CD4-positive, alpha-beta memory T cell (primary cell): ENCODE data around the gene ADAMTS15. TPM values are rescaled to one million over a fixed set of nuclear protein-coding genes. Genes with fewer than 3 reads are reported as not detected.
A peak's percentile ranks its signal among the peaks of the same experiment; 100 is the strongest.

ENCODE experiments used
- CTCF ChIA-PET: fragments of 350-600 bp; sonication (Branson Sonifier 250); formaldehyde crosslinking; loops from one replicate; lab custom pipeline; 2021; ENCODE audit warnings: inconsistent platforms; ENCODE audit not compliant: partially characterized antibody; lab: Charles Lee
- POLR2A ChIA-PET: fragments of 350-600 bp; sonication (Branson Sonifier 250); formaldehyde crosslinking; loops from one replicate; lab custom pipeline; 2021; ENCODE audit not compliant: partially characterized antibody; lab: Charles Lee
- DNase-seq, 5 donors: peaks; one replicate each; pipeline versions ENCODE4 v3.0.0 to v3.0.0-alpha.2; 2020 to 2022; ENCODE audit warnings: mixed read lengths in 1 of 5
- H3K27ac ChIP-seq: one replicate; pipeline ENCODE4 v1.7.0; 2013; ENCODE audit warnings: low read depth, low read length
- H3K27me3 ChIP-seq: 2 replicates; pipeline ENCODE4 v1.7.0; 2013; ENCODE audit warnings: mild to moderate bottlenecking, low read length, moderate library complexity; ENCODE audit not compliant: insufficient read depth
- H3K36me3 ChIP-seq: 2 replicates; pipeline ENCODE4 v1.7.0; 2013; ENCODE audit warnings: mild to moderate bottlenecking, low read length, moderate library complexity; ENCODE audit not compliant: insufficient read depth
- H3K4me1 ChIP-seq: 2 replicates; pipeline ENCODE4 v1.7.0; 2013; ENCODE audit warnings: mild to moderate bottlenecking, low read length, moderate library complexity; ENCODE audit not compliant: insufficient read depth
- H3K4me3 ChIP-seq, 2 donors: one replicate each; pipeline ENCODE4 v1.7.0; 2013; ENCODE audit warnings: low read length in 2 of 2, mild to moderate bottlenecking in 1 of 2
- H3K9me3 ChIP-seq, 2 donors: one replicate each; pipeline ENCODE4 v1.7.0; 2013; ENCODE audit warnings: low read length in 2 of 2, control low read depth in 1 of 2; ENCODE audit not compliant: control insufficient read depth in 1 of 2
- H3K27ac Mint-ChIP-seq, 7 donors: one replicate each; pipeline ENCODE4 v1.8.0; 2020 to 2021; ENCODE audit warnings: mixed read lengths in 7 of 7, mild to moderate bottlenecking in 6 of 7, inconsistent platforms in 3 of 7, moderate library complexity in 3 of 7
- H3K27me3 Mint-ChIP-seq, 2 donors: one replicate each; pipeline ENCODE4 v1.8.0; 2020 to 2021; ENCODE audit warnings: mixed read lengths in 2 of 2
- H3K36me3 Mint-ChIP-seq, 2 donors: one replicate each; pipeline ENCODE4 v1.8.0; 2020 to 2021; ENCODE audit warnings: mixed read lengths in 2 of 2, inconsistent platforms in 1 of 2, mild to moderate bottlenecking in 1 of 2
- H3K4me1 Mint-ChIP-seq, 4 donors: one replicate each; pipeline ENCODE4 v1.8.0; 2020 to 2021; ENCODE audit warnings: mixed read lengths in 4 of 4, mild to moderate bottlenecking in 1 of 4
- H3K4me3 Mint-ChIP-seq, 8 donors: one replicate each; pipeline ENCODE4 v1.8.0; 2020 to 2021; ENCODE audit warnings: mixed read lengths in 8 of 8, mild to moderate bottlenecking in 7 of 8, moderate library complexity in 6 of 8, inconsistent platforms in 3 of 8
- H3K9me3 Mint-ChIP-seq, 8 donors: one replicate each; pipeline ENCODE4 v1.8.0; 2020 to 2021; ENCODE audit warnings: mixed read lengths in 8 of 8, mild to moderate bottlenecking in 5 of 8, inconsistent platforms in 3 of 8, moderate library complexity in 1 of 8
- intact Hi-C: fragments of 100-400 bp; cut with micrococcal nuclease; formaldehyde crosslinking; loops from one replicate; pipeline ENCODE4 v1.15.1; 2023
- polyA plus RNA-seq, 2 donors: library from polyadenylated mRNA; unstranded; fragments of 300-500 nt; fragmentation: Illumina TruSeq; gene quantifications; one replicate each; pipeline ENCODE4 v1.2.3, GENCODE V29; 2021
- total RNA-seq, 2 experiments: library from RNA; stranded (reverse); gene quantifications; one replicate each; pipeline ENCODE4 v1.2.3, GENCODE V29; 2021

ADAMTS15 gene
- total and polyA plus RNA-seq, 4 experiments from 2014 or later, result not detected

DNA sequence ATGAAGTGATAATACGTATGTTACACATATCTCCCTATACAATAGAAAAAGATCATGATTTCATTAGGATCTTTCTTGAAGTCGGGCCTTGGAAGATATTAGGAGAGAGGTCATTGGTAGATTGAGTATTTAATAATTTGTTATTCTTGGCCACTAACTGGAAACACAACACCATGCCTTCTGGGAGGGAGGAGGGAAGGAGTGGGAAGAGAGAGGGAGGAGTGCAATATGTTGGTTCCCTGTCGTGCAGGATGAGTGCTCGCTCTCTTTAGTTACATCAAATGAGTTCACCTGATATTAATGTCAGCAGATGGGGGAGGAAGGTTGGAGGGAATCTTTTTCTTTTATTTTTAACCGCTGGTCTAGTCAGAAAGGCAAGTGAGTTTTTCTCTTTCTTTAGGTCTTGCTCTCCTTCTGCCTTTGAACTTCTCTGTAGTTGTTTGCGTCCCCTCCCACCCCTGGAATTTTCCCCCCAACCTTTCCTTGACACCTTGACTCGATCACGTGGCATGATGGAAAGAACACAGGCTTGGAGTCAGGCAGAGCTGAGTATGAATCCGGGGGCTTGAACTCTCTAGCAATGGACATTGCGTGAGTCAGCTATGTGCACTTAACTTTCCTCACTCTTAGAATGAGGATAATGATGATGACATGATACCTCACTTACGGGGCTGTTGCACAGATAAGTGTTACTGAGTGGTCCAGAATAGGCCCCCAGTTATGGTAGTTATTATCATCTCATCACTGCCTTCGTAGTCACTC lies 6.2 kb downstream of the ADAMTS15 start:
- ChIA-PET POLR2A (no interaction called here), CTCF (interaction anchor here (1.5 kb wide), 1 partner anchor 20 kb away, joined by 4 read pairs; no protein-coding TSS in a partner anchor)
- H3K27me3 Mint-ChIP-seq, result peaks cover 19 to 30% of the 10 kb centered on the region in 2 donors
- no peaks in the 10 kb centered on the region for H3K36me3 Mint-ChIP-seq
- H3K4me3 Mint-ChIP-seq, result no peak overlapping the region
- no peaks in the 10 kb centered on the region for H3K9me3 Mint-ChIP-seq
- H3K4me1 Mint-ChIP-seq, result peaks cover 0 to 5% (median 0%) of the 10 kb centered on the region in 4 donors
- H3K27ac Mint-ChIP-seq, result no peak overlapping the region
- intact Hi-C loops, result no loop called here
- no peaks in the 10 kb centered on the region for H3K36me3 ChIP-seq
- H3K4me1 ChIP-seq, result no peaks in the 10 kb centered on the region
- no peak overlapping the region for H3K4me3 ChIP-seq
- H3K9me3 ChIP-seq, result no peaks in the 10 kb centered on the region
- H3K27me3 ChIP-seq, result no peaks in the 10 kb centered on the region
- DNase-seq, result no peak
- no peak overlapping the region for H3K27ac ChIP-seq

DNA sequence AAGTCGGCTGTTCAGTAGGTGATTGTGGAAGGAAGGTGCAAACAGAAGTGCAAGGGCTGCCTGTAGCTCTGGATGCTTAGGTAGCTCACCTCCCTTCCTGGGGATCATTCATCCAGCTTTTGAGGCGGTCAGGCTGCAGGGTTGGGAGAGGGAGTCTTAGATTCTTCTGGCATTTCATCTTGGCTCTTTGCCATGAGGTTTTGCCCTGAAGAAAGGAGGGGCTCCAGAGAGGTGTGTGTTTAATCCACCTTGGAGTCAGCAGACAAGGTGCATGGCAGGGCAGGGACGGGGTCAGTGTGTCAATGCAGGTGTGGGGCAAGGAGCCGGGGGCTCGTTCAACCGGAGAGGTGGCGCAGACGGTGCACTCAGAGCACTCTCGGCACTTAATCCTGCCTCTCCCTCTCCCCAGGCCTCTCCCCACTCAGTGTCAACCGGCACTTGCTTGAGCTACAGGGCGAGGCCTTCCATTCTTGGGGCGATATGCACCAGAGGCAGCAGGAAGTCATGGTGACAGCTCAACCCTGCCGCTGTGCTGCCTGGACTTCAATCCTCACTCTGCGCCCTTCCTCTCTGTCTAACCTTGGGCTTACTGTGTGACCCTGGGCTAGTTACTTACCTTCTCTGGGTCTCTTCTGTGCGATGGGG lies 7.2 kb downstream of the ADAMTS15 start:
- intact Hi-C loops, result no loop called here
- ChIA-PET CTCF (interaction anchor here (1.5 kb wide), 1 partner anchor 21 kb away, joined by 4 read pairs; no protein-coding TSS in a partner anchor), POLR2A (no interaction called here)
- Histone ChIP-seq H3K36me3 (no peaks in the 10 kb centered on the region), H3K9me3 (no peaks in the 10 kb centered on the region), H3K4me1 (no peaks in the 10 kb centered on the region), H3K4me3 (no peak overlapping the region), H3K27me3 (no peaks in the 10 kb centered on the region), H3K27ac (no peak overlapping the region)
- H3K36me3 Mint-ChIP-seq, result no peaks in the 10 kb centered on the region
- no peaks in the 10 kb centered on the region for H3K4me1 Mint-ChIP-seq
- H3K27ac Mint-ChIP-seq, result no peak overlapping the region
- H3K4me3 Mint-ChIP-seq, result no peak overlapping the region
- no peak for DNase-seq
- H3K27me3 Mint-ChIP-seq, result peaks cover 16 to 27% of the 10 kb centered on the region in 2 donors
- H3K9me3 Mint-ChIP-seq, result no peaks in the 10 kb centered on the region

DNA sequence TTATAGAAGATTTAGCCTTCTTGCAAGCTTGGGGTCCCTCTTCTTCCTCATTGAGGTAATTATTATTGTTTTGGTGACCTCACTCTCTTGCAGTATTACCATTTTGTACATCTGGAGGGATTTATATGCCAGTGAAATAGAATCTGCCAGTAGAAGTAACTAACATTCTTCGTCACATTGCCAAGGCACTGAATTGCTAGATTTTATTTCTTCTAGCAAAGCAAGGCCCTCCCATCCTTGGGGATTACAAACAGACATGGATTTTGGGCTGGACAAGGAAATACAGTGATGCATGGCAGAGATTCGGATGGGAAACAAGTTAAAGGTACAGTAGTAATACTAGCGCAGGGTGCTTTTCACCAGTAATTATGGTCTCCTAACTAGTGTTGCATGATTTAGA lies 7.8 kb downstream of the ADAMTS15 start:
- H3K4me3 ChIP-seq, result no peak overlapping the region
- H3K27ac ChIP-seq, result no peak overlapping the region
- Mint-ChIP-seq H3K36me3 (no peaks in the 10 kb centered on the region), H3K9me3 (no peaks in the 10 kb centered on the region), H3K4me1 (no peaks in the 10 kb centered on the region), H3K4me3 (no peak overlapping the region), H3K27me3 (peaks cover 10 to 27% of the 10 kb centered on the region in 2 donors), H3K27ac (no peak overlapping the region)
- no peaks in the 10 kb centered on the region for H3K27me3 ChIP-seq
- ChIA-PET CTCF (no interaction called here), POLR2A (no interaction called here)
- intact Hi-C loops, result no loop called here
- no peaks in the 10 kb centered on the region for H3K4me1 ChIP-seq
- H3K9me3 ChIP-seq, result no peaks in the 10 kb centered on the region
- no peaks in the 10 kb centered on the region for H3K36me3 ChIP-seq
- no peak for DNase-seq

DNA sequence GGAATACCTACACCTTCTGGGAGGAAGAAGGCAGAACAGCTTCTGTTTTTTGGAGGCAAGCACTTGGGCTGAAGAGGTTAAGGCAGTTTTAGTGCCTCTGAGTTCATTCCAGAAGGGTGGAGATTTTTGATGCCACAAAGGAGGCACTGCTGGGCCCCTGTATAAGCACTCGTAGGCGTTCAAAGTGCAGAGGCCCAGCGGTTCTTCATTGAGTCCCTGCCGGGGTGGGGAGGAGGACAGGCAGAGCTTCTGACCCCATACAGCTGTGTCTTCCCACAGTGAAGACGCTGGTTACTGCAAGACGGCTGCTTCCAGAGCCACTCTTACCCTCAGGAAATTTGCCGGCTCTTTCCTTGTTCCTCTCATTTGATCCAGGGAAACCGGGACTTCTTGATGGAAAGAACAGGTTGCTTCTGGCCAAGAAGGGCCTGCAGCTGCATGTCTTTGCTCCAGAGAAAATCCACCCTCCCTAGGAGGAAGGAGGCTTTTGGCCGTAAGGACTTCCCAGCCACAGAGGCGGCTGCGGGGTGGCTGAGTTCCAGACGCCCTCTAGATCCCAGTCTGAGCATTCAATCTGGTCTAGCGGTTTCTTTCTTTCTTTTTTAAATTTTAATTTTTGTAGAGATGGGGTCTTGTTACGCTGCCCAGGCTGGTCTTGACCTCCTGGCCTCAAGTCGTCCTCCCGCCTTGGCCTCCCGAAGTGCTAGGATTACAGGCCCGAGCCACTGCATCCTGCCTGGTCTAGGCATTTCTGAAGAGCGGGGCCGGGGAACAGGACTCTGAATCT lies 9.4 kb downstream of the ADAMTS15 start:
- no peak overlapping the region for H3K4me3 ChIP-seq
- Mint-ChIP-seq H3K4me1 (no peaks in the 10 kb centered on the region), H3K4me3 (peak overlapping the region in 1 of 8 donors; percentile 57), H3K27ac (no peak overlapping the region), H3K9me3 (no peaks in the 10 kb centered on the region), H3K27me3 (peaks cover 9 to 17% of the 10 kb centered on the region in 2 donors), H3K36me3 (no peaks in the 10 kb centered on the region)
- H3K27ac ChIP-seq, result no peak overlapping the region
- CTCF ChIA-PET, result no interaction called here
- no peaks in the 10 kb centered on the region for H3K36me3 ChIP-seq
- intact Hi-C loops, result no loop called here
- H3K9me3 ChIP-seq, result no peaks in the 10 kb centered on the region
- no peaks in the 10 kb centered on the region for H3K27me3 ChIP-seq
- DNase-seq, result no peak
- no peaks in the 10 kb centered on the region for H3K4me1 ChIP-seq
- POLR2A ChIA-PET, result no interaction called here

DNA sequence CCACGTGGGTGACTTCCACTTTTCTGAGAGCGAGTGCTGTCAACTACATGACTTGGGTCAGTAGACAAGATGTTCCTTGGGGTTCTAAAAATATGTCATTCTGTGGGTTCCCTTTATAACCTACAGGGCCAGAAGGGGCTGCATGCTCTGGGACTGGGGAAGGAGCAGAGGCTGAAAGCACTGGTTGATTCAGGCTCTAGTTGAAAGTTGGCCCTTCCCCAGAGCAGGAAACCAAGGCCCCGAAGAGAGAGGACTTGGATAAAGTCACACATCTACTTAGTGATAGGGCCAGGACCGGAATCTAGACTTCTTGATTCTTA lies 9.9 kb downstream of the ADAMTS15 start:
- no peaks in the 10 kb centered on the region for H3K27me3 ChIP-seq
- Mint-ChIP-seq H3K36me3 (no peaks in the 10 kb centered on the region), H3K27ac (no peak overlapping the region), H3K27me3 (peaks cover 7 to 17% of the 10 kb centered on the region in 2 donors), H3K4me1 (no peaks in the 10 kb centered on the region), H3K9me3 (no peaks in the 10 kb centered on the region), H3K4me3 (no peak overlapping the region)
- H3K36me3 ChIP-seq, result no peaks in the 10 kb centered on the region
- intact Hi-C loops, result no loop called here
- no peaks in the 10 kb centered on the region for H3K4me1 ChIP-seq
- POLR2A ChIA-PET, result no interaction called here
- DNase-seq, result no peak
- H3K27ac ChIP-seq, result no peak overlapping the region
- H3K4me3 ChIP-seq, result no peak overlapping the region
- CTCF ChIA-PET, result no interaction called here
- H3K9me3 ChIP-seq, result no peaks in the 10 kb centered on the region

DNA sequence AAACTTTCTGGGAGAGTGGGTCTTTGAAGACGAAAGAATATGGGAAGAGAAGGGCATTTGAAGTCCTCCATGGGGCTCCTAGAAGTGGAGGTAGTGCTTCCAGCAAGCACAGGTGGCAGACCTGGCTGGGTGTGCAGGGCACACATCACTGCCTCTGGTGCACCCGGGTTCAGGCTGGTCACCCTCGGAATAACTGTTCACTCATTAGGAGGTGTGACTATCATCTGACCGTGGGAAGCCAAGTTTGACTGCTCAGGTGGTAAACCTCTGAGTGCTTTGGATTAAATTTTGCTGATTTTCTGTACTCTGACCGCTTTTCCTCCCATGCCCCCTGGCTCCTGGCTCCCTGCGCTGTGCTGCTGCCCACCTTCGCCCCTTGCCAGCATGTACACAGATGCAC lies 11.1 kb downstream of the ADAMTS15 start:
- Mint-ChIP-seq H3K27me3 (peaks cover 4 to 11% of the 10 kb centered on the region in 2 donors), H3K36me3 (no peaks in the 10 kb centered on the region)

More for the DNA sequence above, 11.1 kb downstream of the ADAMTS15 start:
- CTCF ChIA-PET, result no interaction called here
- POLR2A ChIA-PET, result no interaction called here
- Histone ChIP-seq H3K27me3 (no peaks in the 10 kb centered on the region), H3K9me3 (no peaks in the 10 kb centered on the region), H3K27ac (no peak overlapping the region), H3K4me3 (no peak overlapping the region), H3K36me3 (no peaks in the 10 kb centered on the region), H3K4me1 (no peaks in the 10 kb centered on the region)
- Mint-ChIP-seq H3K27ac (no peak overlapping the region), H3K4me1 (no peaks in the 10 kb centered on the region), H3K9me3 (no peaks in the 10 kb centered on the region), H3K4me3 (no peak overlapping the region)
- intact Hi-C loops, result no loop called here
- DNase-seq, result no peak
